ENCODE measurements around the gene SUSD6. TPM values are rescaled to one million over a fixed set of nuclear protein-coding genes. Genes with fewer than 3 reads are reported as not detected.

SUSD6 gene
- total RNA-seq, 1 experiment from 2014 or later = 21.5 TPM

GRCh38 chr14:69683971-69684370 is 72.6 kb downstream of the SUSD6 start:
- Mint-ChIP-seq H3K4me3 (ENCODE audit: unreplicated experiment) (no peak overlapping the region), H3K9me3 (ENCODE audit: unreplicated experiment) (no peaks in the 10 kb centered on the region), H3K36me3 (ENCODE audit: insufficient read depth, unreplicated experiment) (no peaks in the 10 kb centered on the region), H3K27ac (ENCODE audit: unreplicated experiment) (no peak overlapping the region), H3K4me1 (ENCODE audit: low read depth, unreplicated experiment) (no peaks in the 10 kb centered on the region), H3K27me3 (ENCODE audit: insufficient read depth, unreplicated experiment) (no peaks in the 10 kb centered on the region)
- Histone ChIP-seq H3K4me3 (ENCODE audit: low read depth, low read length) (no peak overlapping the region), H3K4me1 (no peaks in the 10 kb centered on the region), H3K9me3 (no peaks in the 10 kb centered on the region), H3K27me3 (replicated peaks; ENCODE audit: control insufficient read depth, insufficient read depth, low read length) (no peaks in the 10 kb centered on the region), H3K36me3 (ENCODE audit: control insufficient read depth, insufficient read depth, low read length) (no peaks in the 10 kb centered on the region)
- ChIA-PET CTCF (no interaction called here), POLR2A (no interaction called here)
- no peak for DNase-seq
- intact Hi-C loops (cut with micrococcal nuclease; ENCODE audit: unreplicated experiment) = no loop called here
- no TSS peak for BruUV-seq (replicated peaks)
- no peak for TF ChIP-seq CTCF (IDR thresholded peaks at IDR 0.05; ENCODE audit: insufficient read depth in 1 of 2, low read depth in 1 of 2, low read length in 1 of 2, severe bottlenecking in 1 of 2, unreplicated experiment in 1 of 2)

- Mint-ChIP-seq H3K36me3 (ENCODE audit: insufficient read depth, unreplicated experiment) (no peaks in the 10 kb centered on the region), H3K27me3 (ENCODE audit: insufficient read depth, unreplicated experiment) (no peaks in the 10 kb centered on the region), H3K9me3 (ENCODE audit: unreplicated experiment) (no peaks in the 10 kb centered on the region), H3K4me3 (ENCODE audit: unreplicated experiment) (no peak overlapping the region), H3K27ac (ENCODE audit: unreplicated experiment) (no peak overlapping the region), H3K4me1 (ENCODE audit: low read depth, unreplicated experiment) (no peaks in the 10 kb centered on the region)
- POLR2A ChIA-PET = interaction anchor here (0.6 kb wide), 1 partner anchor 1125 kb away, joined by 4 read pairs; no protein-coding TSS in a partner anchor
- Histone ChIP-seq H3K27me3 (replicated peaks; ENCODE audit: control insufficient read depth, insufficient read depth, low read length) (no peaks in the 10 kb centered on the region), H3K36me3 (ENCODE audit: control insufficient read depth, insufficient read depth, low read length) (no peaks in the 10 kb centered on the region), H3K9me3 (no peaks in the 10 kb centered on the region), H3K4me3 (ENCODE audit: low read depth, low read length) (no peak overlapping the region), H3K4me1 (no peaks in the 10 kb centered on the region)
- DNase-seq = no peak
- no TSS peak for BruUV-seq (replicated peaks)
- no peak for TF ChIP-seq CTCF (IDR thresholded peaks at IDR 0.05; ENCODE audit: insufficient read depth in 1 of 2, low read depth in 1 of 2, low read length in 1 of 2, severe bottlenecking in 1 of 2, unreplicated experiment in 1 of 2)
- CTCF ChIA-PET = no interaction called here
- intact Hi-C loops (cut with micrococcal nuclease; ENCODE audit: unreplicated experiment) = no loop called here
These were observed 73.2 kb downstream of the SUSD6 start for GRCh38 chr14:69684461-69685217.

- BruUV-seq (replicated peaks) = no TSS peak
- Mint-ChIP-seq H3K36me3 (ENCODE audit: insufficient read depth, unreplicated experiment) (no peaks in the 10 kb centered on the region), H3K27me3 (ENCODE audit: insufficient read depth, unreplicated experiment) (no peaks in the 10 kb centered on the region), H3K4me3 (ENCODE audit: unreplicated experiment) (no peak overlapping the region), H3K4me1 (ENCODE audit: low read depth, unreplicated experiment) (peaks cover 3% of the 10 kb centered on the region), H3K9me3 (ENCODE audit: unreplicated experiment) (no peaks in the 10 kb centered on the region), H3K27ac (ENCODE audit: unreplicated experiment) (no peak overlapping the region)
- no peak for TF ChIP-seq CTCF (IDR thresholded peaks at IDR 0.05; ENCODE audit: insufficient read depth in 1 of 2, low read depth in 1 of 2, low read length in 1 of 2, severe bottlenecking in 1 of 2, unreplicated experiment in 1 of 2)
- intact Hi-C loops (cut with micrococcal nuclease; ENCODE audit: unreplicated experiment) = no loop called here
- Histone ChIP-seq H3K9me3 (no peaks in the 10 kb centered on the region), H3K4me1 (peaks cover 4% of the 10 kb centered on the region), H3K36me3 (ENCODE audit: control insufficient read depth, insufficient read depth, low read length) (no peaks in the 10 kb centered on the region), H3K4me3 (ENCODE audit: low read depth, low read length) (no peak overlapping the region), H3K27me3 (replicated peaks; ENCODE audit: control insufficient read depth, insufficient read depth, low read length) (no peaks in the 10 kb centered on the region)
- no peak for DNase-seq
- ChIA-PET POLR2A (no interaction called here), CTCF (no interaction called here)
These were observed 73.8 kb downstream of the SUSD6 start for GRCh38 chr14:69685218-69685616.

Data from Caco-2 (cell line).